Astrocyte (in vitro differentiated cells and primary cell): ENCODE results near the gene SAMD4B. TPM values are rescaled to one million over a fixed set of nuclear protein-coding genes. Genes with fewer than 3 reads are reported as not detected.

Experiments used
- DNase-seq: peaks from one replicate; pipeline ENCODE4 v3.0.0-alpha.2; 2010; ENCODE audit warnings: low read depth
- FAIRE-seq: peaks from 2 replicates; lab custom pipeline; 2011; peaks lifted over from hg19 to GRCh38; lab: Jason Lieb, UNC
- H2AFZ ChIP-seq: 2 replicates; pipeline ENCODE4 v1.6.0; 2012; ENCODE audit warnings: low read depth, low read length, inconsistent platforms
- H3K27ac ChIP-seq: 2 replicates; pipeline ENCODE4 v1.5.1; 2011; ENCODE audit warnings: low read depth, low read length, inconsistent platforms
- H3K27me3 ChIP-seq: 2 replicates; pipeline ENCODE4 v1.6.0; 2011; ENCODE audit warnings: low read length, inconsistent platforms; ENCODE audit not compliant: insufficient read depth
- H3K36me3 ChIP-seq: 2 replicates; pipeline ENCODE4 v1.5.1; 2011; ENCODE audit warnings: low read length, inconsistent platforms; ENCODE audit not compliant: insufficient read depth
- H3K4me1 ChIP-seq: 2 replicates; pipeline ENCODE4 v1.5.1; 2011; ENCODE audit warnings: low read length, inconsistent platforms; ENCODE audit not compliant: insufficient read depth
- H3K4me2 ChIP-seq: 2 replicates; pipeline ENCODE4 v1.6.0; 2012; ENCODE audit warnings: low read length, inconsistent platforms
- H3K4me3 ChIP-seq: 2 replicates; pipeline ENCODE4 v1.5.1; 2011; ENCODE audit warnings: low read depth, mild to moderate bottlenecking, low read length, inconsistent platforms; ENCODE audit not compliant: insufficient read depth
- H3K79me2 ChIP-seq: 2 replicates; pipeline ENCODE4 v1.6.0; 2012; ENCODE audit warnings: mild to moderate bottlenecking, low read length, inconsistent platforms; ENCODE audit not compliant: insufficient read depth
- H3K9ac ChIP-seq: 2 replicates; pipeline ENCODE4 v1.6.0; 2012; ENCODE audit warnings: mild to moderate bottlenecking, low read length, inconsistent platforms
- H3K9me3 ChIP-seq: 2 replicates; pipeline ENCODE4 v1.5.1; 2012; ENCODE audit warnings: low read depth, mild to moderate bottlenecking, low read length, inconsistent platforms; ENCODE audit not compliant: insufficient read depth
- H4K20me1 ChIP-seq: 2 replicates; pipeline ENCODE4 v1.6.0; 2012; ENCODE audit warnings: low read length, inconsistent platforms; ENCODE audit not compliant: insufficient read depth
- H3K27ac Mint-ChIP-seq: one replicate; pipeline ENCODE4 v1.8.0; 2021; ENCODE audit warnings: mild to moderate bottlenecking, mixed read lengths; ENCODE audit not compliant: unreplicated experiment
- H3K27me3 Mint-ChIP-seq: one replicate; pipeline ENCODE4 v1.8.0; 2021; ENCODE audit warnings: low read depth, mixed read lengths; ENCODE audit not compliant: unreplicated experiment
- H3K36me3 Mint-ChIP-seq: one replicate; pipeline ENCODE4 v1.8.0; 2021; ENCODE audit warnings: low read depth, mixed read lengths; ENCODE audit not compliant: unreplicated experiment
- H3K4me1 Mint-ChIP-seq: one replicate; pipeline ENCODE4 v1.8.0; 2021; ENCODE audit warnings: low read depth, mixed read lengths; ENCODE audit not compliant: unreplicated experiment
- H3K4me3 Mint-ChIP-seq: one replicate; pipeline ENCODE4 v1.8.0; 2021; ENCODE audit warnings: mild to moderate bottlenecking, moderate library complexity, mixed read lengths; ENCODE audit not compliant: unreplicated experiment
- H3K9me3 Mint-ChIP-seq: one replicate; pipeline ENCODE4 v1.8.0; 2021; ENCODE audit warnings: mild to moderate bottlenecking, mixed read lengths; ENCODE audit not compliant: unreplicated experiment
- CTCF ChIP-seq: IDR thresholded peaks from 2 replicates; pipeline ENCODE4 v1.5.1; 2011; ENCODE audit warnings: low read depth, mild to moderate bottlenecking, inconsistent platforms, low read length, moderate library complexity; ENCODE audit not compliant: insufficient read depth
- EZH2 ChIP-seq: IDR thresholded peaks from 2 replicates; pipeline ENCODE4 v1.6.1; 2012; ENCODE audit warnings: mild to moderate bottlenecking, low read length, inconsistent platforms; ENCODE audit not compliant: insufficient read depth
- total RNA-seq: library from RNA; stranded (reverse); gene quantifications from 2 replicates; pipeline ENCODE4 v1.2.1, GENCODE V29; 2021

Gene SAMD4B
- total RNA-seq, 1 donor from 2014 or later, result 98.6 TPM

DNA sequence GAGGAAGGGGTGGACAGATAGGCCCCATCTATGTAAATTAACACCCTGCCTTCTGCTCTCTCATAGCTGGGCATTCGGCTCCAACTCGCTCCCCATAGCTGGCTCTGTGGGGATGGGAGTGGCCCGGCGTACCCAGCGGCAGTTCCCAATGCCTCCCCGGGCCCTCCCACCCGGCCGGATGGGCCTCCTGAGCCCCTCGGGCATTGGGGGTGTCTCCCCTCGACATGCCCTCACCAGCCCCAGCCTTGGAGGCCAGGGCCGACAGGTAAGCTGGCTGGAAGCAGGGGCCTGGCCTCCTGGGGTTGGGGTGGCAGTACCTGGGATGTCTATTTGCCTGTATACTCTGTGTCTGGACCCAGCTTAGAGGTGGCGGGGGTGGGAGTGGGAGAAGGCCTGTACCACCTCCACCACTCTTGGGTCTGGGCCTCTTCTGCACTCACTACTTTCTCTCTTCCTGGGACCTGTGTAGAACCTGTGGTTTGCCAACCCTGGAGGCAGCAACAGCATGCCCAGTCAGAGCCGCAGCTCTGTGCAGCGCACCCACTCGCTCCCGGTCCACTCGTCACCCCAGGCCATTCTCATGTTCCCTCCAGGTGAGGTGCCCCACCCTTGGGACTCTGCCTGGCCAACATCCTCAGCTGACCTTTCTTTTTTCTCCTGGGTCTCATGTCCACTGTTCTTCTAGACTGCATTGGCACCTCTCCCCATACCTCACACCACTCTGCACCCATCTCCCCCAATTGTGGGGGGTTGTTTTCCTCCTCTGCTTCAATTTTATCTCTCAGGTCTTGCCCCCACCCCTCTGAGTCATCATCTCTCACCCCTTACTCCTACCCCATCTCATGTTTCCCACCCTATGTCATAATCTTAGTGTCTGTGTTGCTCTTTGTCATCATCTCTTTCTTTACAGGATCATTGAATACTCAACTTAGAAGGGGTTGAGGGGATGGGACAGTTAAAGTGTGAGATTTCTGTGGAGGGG lies 38.6 kb downstream of the SAMD4B start:
- Mint-ChIP-seq H3K27ac (peak overlapping the region; percentile 14), H3K4me1 (peaks cover 15% of the 10 kb centered on the region), H3K4me3 (no peak overlapping the region), H3K27me3 (no peaks in the 10 kb centered on the region), H3K36me3 (peaks cover 33% of the 10 kb centered on the region), H3K9me3 (no peaks in the 10 kb centered on the region)
- FAIRE-seq (no peak), DNase-seq (no peak)
- no peaks in the 10 kb centered on the region for H3K79me2 ChIP-seq
- H3K9me3 ChIP-seq, result no peaks in the 10 kb centered on the region
- H4K20me1 ChIP-seq, result peaks cover 19% of the 10 kb centered on the region
- TF ChIP-seq CTCF (no peak), EZH2 (no peak)
- H3K9ac ChIP-seq, result no peak overlapping the region
- no peak overlapping the region for H2AFZ ChIP-seq
- H3K27me3 ChIP-seq, result no peaks in the 10 kb centered on the region
- no peak overlapping the region for H3K4me2 ChIP-seq
- no peak overlapping the region for H3K27ac ChIP-seq
- H3K36me3 ChIP-seq, result peaks cover 43% of the 10 kb centered on the region
- no peaks in the 10 kb centered on the region for H3K4me1 ChIP-seq
- H3K4me3 ChIP-seq, result no peak overlapping the region

DNA sequence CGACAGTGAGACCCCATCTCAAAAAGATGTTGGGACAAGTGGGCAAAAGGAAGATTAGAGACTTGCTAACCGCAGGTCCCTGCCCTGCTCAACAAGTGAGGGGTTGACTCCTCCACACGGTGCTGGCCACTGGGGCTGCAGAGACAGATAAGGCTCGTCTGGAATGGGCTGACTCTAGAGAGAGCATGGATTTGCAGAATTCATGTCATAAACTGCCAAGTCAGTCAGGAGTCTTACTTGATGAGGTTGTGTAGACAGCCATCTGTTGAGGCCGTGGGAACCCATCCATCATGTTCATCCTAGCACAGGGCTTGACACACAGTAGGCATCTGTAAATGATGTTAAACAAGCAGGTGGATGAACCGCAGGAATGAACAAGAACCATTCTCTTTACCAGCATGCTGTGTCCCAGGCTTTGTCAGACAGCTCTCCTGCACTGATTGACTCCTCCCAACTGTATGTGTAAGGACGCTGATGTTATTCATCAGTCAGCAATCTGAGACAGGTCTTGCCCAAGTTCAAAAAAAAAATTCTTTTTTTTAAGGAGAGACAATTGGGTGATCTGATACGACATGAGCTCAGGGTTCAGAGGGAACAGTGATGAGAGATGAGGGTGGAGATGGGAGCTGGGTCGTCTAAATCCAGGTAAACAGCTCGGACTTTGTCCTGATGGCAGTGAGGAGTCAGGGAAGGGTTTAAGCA lies 39.8 kb downstream of the SAMD4B start:
- no peak overlapping the region for H3K27ac Mint-ChIP-seq
- H3K4me3 Mint-ChIP-seq, result no peak overlapping the region
- Histone ChIP-seq H3K27ac (no peak overlapping the region), H3K4me3 (no peak overlapping the region), H4K20me1 (peaks cover 16% of the 10 kb centered on the region), H3K9me3 (no peaks in the 10 kb centered on the region), H3K79me2 (no peaks in the 10 kb centered on the region), H3K4me2 (no peak overlapping the region), H3K36me3 (peaks cover 35% of the 10 kb centered on the region), H3K27me3 (no peaks in the 10 kb centered on the region), H3K9ac (no peak overlapping the region), H2AFZ (no peak overlapping the region), H3K4me1 (no peaks in the 10 kb centered on the region)
- no peak for DNase-seq
- TF ChIP-seq CTCF (no peak), EZH2 (no peak)
- no peaks in the 10 kb centered on the region for H3K9me3 Mint-ChIP-seq
- peaks cover 19% of the 10 kb centered on the region for H3K4me1 Mint-ChIP-seq
- no peak for FAIRE-seq
- no peaks in the 10 kb centered on the region for H3K27me3 Mint-ChIP-seq
- H3K36me3 Mint-ChIP-seq, result peaks cover 30% of the 10 kb centered on the region
